ENCODE results near the gene NHSL2. TPM values are rescaled to one million over a fixed set of nuclear protein-coding genes. Genes with fewer than 3 reads are reported as not detected.
A peak's percentile ranks its signal among the peaks of the same experiment; 100 is the strongest.
"Not testable (repeated sequence)": the region's sequence is repeated elsewhere in the genome, so short reads cannot be mapped to it uniquely, and the experiment has no call there.

Gene NHSL2
- total RNA-seq, 1 donor from 2014 or later = 4.0 TPM

DNA sequence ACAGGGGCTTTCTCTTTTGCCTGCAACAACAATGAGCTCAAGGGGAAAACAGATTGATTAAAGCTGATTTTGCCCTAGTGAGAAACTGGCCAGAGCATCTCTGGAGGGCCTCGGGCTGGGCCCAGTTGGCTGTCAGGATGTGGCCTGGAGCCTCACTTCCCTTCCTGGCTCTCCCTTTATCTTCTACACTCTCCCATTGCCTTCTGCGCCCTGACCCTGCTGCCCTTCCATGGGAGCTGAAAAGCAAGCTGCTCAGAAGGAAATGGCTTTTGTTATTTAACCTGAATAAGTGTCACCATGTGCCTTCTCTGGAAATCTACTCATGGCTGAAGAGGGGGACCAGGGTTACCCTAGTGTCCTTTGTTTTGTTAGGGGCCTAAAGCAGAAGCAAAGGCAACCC, 43.8 kb downstream of the NHSL2 start:
- Histone ChIP-seq H4K20me1 (ENCODE audit: low read depth) (no peaks in the 10 kb centered on the region), H3K4me3 (no peak overlapping the region), H2AFZ (replicated peaks) (no peak overlapping the region), H3K9me3 (ENCODE audit: low read depth) (no peaks in the 10 kb centered on the region), H3K27ac (no peak overlapping the region), H3K27me3 (no peaks in the 10 kb centered on the region), H3K9ac (no peak overlapping the region), H3K4me2 (no peak overlapping the region), H3K36me3 (no peaks in the 10 kb centered on the region), H3F3A (ENCODE audit: low read depth) (peaks cover 32% of the 10 kb centered on the region), H3K79me2 (ENCODE audit: low read depth) (no peaks in the 10 kb centered on the region), H3K4me1 (peaks cover 40% of the 10 kb centered on the region)
- no peaks in the 10 kb centered on the region for H3K36me3 Mint-ChIP-seq
- no peak for DNase-seq (ENCODE audit: low spot score)
- H3K27me3 Mint-ChIP-seq (ENCODE audit: insufficient read depth, low read depth) = peaks cover 10% of the 10 kb centered on the region
- TF ChIP-seq EZH2phosphoT487 (IDR thresholded peaks at IDR 0.05) = no peak
- TF ChIP-seq CTCF (IDR thresholded peaks at IDR 0.05) = no peak
- no peak for TF ChIP-seq EZH2 (IDR thresholded peaks at IDR 0.05)
- no peak overlapping the region for H3K4me3 Mint-ChIP-seq
- peak overlapping the region; percentile 70 for H3K27ac Mint-ChIP-seq
- H3K9me3 Mint-ChIP-seq = peaks cover 2% of the 10 kb centered on the region
- H3K4me1 Mint-ChIP-seq = peaks cover 56% of the 10 kb centered on the region

GRCh38 chrX:71955530-71956120, 45.0 kb downstream of the NHSL2 start:
- Histone ChIP-seq H3K79me2 (ENCODE audit: low read depth) (no peaks in the 10 kb centered on the region), H3K36me3 (no peaks in the 10 kb centered on the region), H4K20me1 (ENCODE audit: low read depth) (no peaks in the 10 kb centered on the region), H3K9me3 (ENCODE audit: low read depth) (no peaks in the 10 kb centered on the region), H2AFZ (replicated peaks) (no peak overlapping the region), H3F3A (ENCODE audit: low read depth) (peaks cover 33% of the 10 kb centered on the region), H3K4me1 (peaks cover 35% of the 10 kb centered on the region), H3K27me3 (no peaks in the 10 kb centered on the region), H3K27ac (no peak overlapping the region), H3K9ac (no peak overlapping the region), H3K4me3 (no peak overlapping the region), H3K4me2 (no peak overlapping the region)
- Mint-ChIP-seq H3K36me3 (no peaks in the 10 kb centered on the region), H3K27me3 (ENCODE audit: insufficient read depth, low read depth) (peaks cover 9% of the 10 kb centered on the region), H3K4me3 (no peak overlapping the region), H3K27ac (peak overlapping the region; percentile 70), H3K4me1 (peaks cover 47% of the 10 kb centered on the region), H3K9me3 (peaks cover 5% of the 10 kb centered on the region)
- no peak for DNase-seq (ENCODE audit: low spot score)
- TF ChIP-seq CTCF (IDR thresholded peaks at IDR 0.05) (no peak), EZH2phosphoT487 (IDR thresholded peaks at IDR 0.05) (no peak), EZH2 (IDR thresholded peaks at IDR 0.05) (no peak)

GRCh38 chrX:71958281-71958675, 47.6 kb downstream of the NHSL2 start:
- H3F3A ChIP-seq (ENCODE audit: low read depth) = peaks cover 33% of the 10 kb centered on the region
- H3K79me2 ChIP-seq (ENCODE audit: low read depth) = no peaks in the 10 kb centered on the region
- peak overlapping the region; percentile 96 for H3K27ac ChIP-seq
- peak overlapping the region; percentile 66 for H3K4me2 ChIP-seq
- H3K9me3 Mint-ChIP-seq = peaks cover 19% of the 10 kb centered on the region
- peaks cover 9% of the 10 kb centered on the region for H3K27me3 Mint-ChIP-seq (ENCODE audit: insufficient read depth, low read depth)
- peak overlapping the region; percentile 96 for H3K27ac Mint-ChIP-seq
- H3K4me1 ChIP-seq = peaks cover 34% of the 10 kb centered on the region
- DNase-seq (ENCODE audit: low spot score) = peak; percentile 61
- no peak overlapping the region for H3K9ac ChIP-seq
- H3K4me3 Mint-ChIP-seq = peak overlapping the region; percentile 80
- no peaks in the 10 kb centered on the region for H4K20me1 ChIP-seq (ENCODE audit: low read depth)
- peaks cover 42% of the 10 kb centered on the region for H3K4me1 Mint-ChIP-seq
- no peaks in the 10 kb centered on the region for H3K27me3 ChIP-seq
- no peaks in the 10 kb centered on the region for H3K9me3 ChIP-seq (ENCODE audit: low read depth)
- H3K4me3 ChIP-seq = peak overlapping the region; percentile 30
- no peaks in the 10 kb centered on the region for H3K36me3 ChIP-seq
- peaks cover 6% of the 10 kb centered on the region for H3K36me3 Mint-ChIP-seq
- TF ChIP-seq EZH2 (IDR thresholded peaks at IDR 0.05) (no peak), EZH2phosphoT487 (IDR thresholded peaks at IDR 0.05) (no peak), CTCF (IDR thresholded peaks at IDR 0.05) (no peak)
- H2AFZ ChIP-seq (replicated peaks) = no peak overlapping the region

GRCh38 chrX:71964184-71964583, 53.5 kb downstream of the NHSL2 start:
- H3K36me3 Mint-ChIP-seq; H3K4me3 ChIP-seq; H3F3A ChIP-seq (ENCODE audit: low read depth); H4K20me1 ChIP-seq (ENCODE audit: low read depth); H3K36me3 ChIP-seq; H3K9ac ChIP-seq; H3K27me3 Mint-ChIP-seq (ENCODE audit: insufficient read depth, low read depth); H3K27me3 ChIP-seq; H2AFZ ChIP-seq (replicated peaks); H3K4me1 ChIP-seq; DNase-seq (ENCODE audit: low spot score); H3K27ac ChIP-seq; H3K79me2 ChIP-seq (ENCODE audit: low read depth); H3K4me1 Mint-ChIP-seq; H3K4me2 ChIP-seq; H3K27ac Mint-ChIP-seq; H3K4me3 Mint-ChIP-seq; H3K9me3 ChIP-seq (ENCODE audit: low read depth): not testable (repeated sequence)
- H3K9me3 Mint-ChIP-seq = peaks cover 33% of the 10 kb centered on the region
